Tongue (tissue), 2 donors: ENCODE results near the gene MICOS13. TPM values are rescaled to one million over a fixed set of nuclear protein-coding genes. Genes with fewer than 3 reads are reported as not detected.

Experiments used
- DNase-seq: peaks from one replicate; pipeline ENCODE4 v3.0.0-alpha.2; 2015
- total RNA-seq: library from RNA; depleted of rRNA; stranded (reverse); fragments of >200 nt; gene quantifications from one replicate; pipeline ENCODE4 v1.2.3, GENCODE V29; 2014

MICOS13 gene
- total RNA-seq, 1 donor from 2014 or later, result 49.1 TPM

DNA sequence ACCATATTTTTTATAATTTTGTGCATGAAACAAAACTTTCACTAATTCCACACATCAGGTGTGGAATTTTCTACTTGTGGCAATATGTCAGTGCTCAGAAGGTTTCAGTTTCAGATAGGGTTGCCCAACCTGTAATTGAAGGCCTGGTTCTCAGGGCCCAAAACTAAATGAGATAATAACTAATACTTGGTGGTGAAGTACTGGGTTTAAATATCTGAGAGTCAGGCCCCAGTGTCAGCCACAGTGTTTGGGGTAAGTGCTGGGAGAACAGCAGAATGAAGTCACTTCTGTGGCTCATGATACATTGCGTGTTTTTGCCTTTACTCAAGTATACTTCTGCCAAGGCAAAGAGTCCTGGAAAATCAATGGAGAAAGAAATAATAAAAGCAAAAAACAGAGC, 51.9 kb downstream of the MICOS13 start:
- DNase-seq, result no peak

Other genes with a start within 250 kb of the MICOS13 start
- not detected for gene ZNRF4, start 225.1 kb downstream of the MICOS13 start, total RNA-seq
- gene TINCR, start 112.6 kb downstream of the MICOS13 start, total RNA-seq, result 8.1 TPM
- 39.3 TPM for gene SAFB2, start 57.7 kb downstream of the MICOS13 start, total RNA-seq
- gene SAFB, start 57.4 kb downstream of the MICOS13 start, total RNA-seq, result 91.5 TPM
- gene HSD11B1L, start 511 bp upstream of the MICOS13 start, total RNA-seq, result 6.4 TPM
- 293 TPM for gene RPL36, start 9.8 kb upstream of the MICOS13 start, total RNA-seq
- 55.7 TPM for gene LONP1, start 39.6 kb upstream of the MICOS13 start, total RNA-seq
- not detected for gene CATSPERD, start 40.1 kb upstream of the MICOS13 start, total RNA-seq
- gene PRR22, start 104.2 kb upstream of the MICOS13 start, total RNA-seq, result not detected
- 27.1 TPM for gene DUS3L, start 110.6 kb upstream of the MICOS13 start, total RNA-seq
- gene NRTN, start 124.6 kb upstream of the MICOS13 start, total RNA-seq, result not detected
- 4.9 TPM for gene FUT6, start 159.2 kb upstream of the MICOS13 start, total RNA-seq
- gene FUT3, start 170.9 kb upstream of the MICOS13 start, total RNA-seq, result 10.8 TPM
- not detected for gene FUT5, start 190.0 kb upstream of the MICOS13 start, total RNA-seq
- 139 TPM for gene NDUFA11, start 223.3 kb upstream of the MICOS13 start, total RNA-seq
- gene VMAC, start 224.4 kb upstream of the MICOS13 start, total RNA-seq, result 5.1 TPM
- gene CAPS, start 233.7 kb upstream of the MICOS13 start, total RNA-seq, result 7.6 TPM